Measurements from ENCODE around the gene TUBA1B.

TUBA1B gene

GRCh38 chr12:49131051-49131893, at the start of gene TUBA1B (continued):
- TF ChIP-seq ZNF18 (tag by site-specific recombination; IDR thresholded peaks at IDR 0.05) = 0 out of 2 replicates have a peak, but pooled peaks have one; percentile 48
- TF ChIP-seq ZNF600 (tag by site-specific recombination; IDR thresholded peaks at IDR 0.05) = peak; percentile 7; the same call in 1 of the 2 replicates

- H3K9me3 ChIP-seq (ENCODE audit: control insufficient read depth, insufficient read depth, low read depth, low read length) = no peaks in the 10 kb centered on the region
- H3K4me1 ChIP-seq (ENCODE audit: control insufficient read depth, insufficient read depth, low read length) = no peaks in the 10 kb centered on the region
- H3K27ac ChIP-seq (ENCODE audit: extremely low read depth, low read depth, low read length) = no peak overlapping the region
- H3K4me3 ChIP-seq (ENCODE audit: low read depth, low read length) = no peak overlapping the region
- TF ChIP-seq RBAK (tag by site-specific recombination; IDR thresholded peaks at IDR 0.05) (no peak), SCRT2 (tag by site-specific recombination; IDR thresholded peaks at IDR 0.05) (no peak), CTCF (tag by site-specific recombination; IDR thresholded peaks at IDR 0.05) (no peak), ZNF521 (tag by site-specific recombination; IDR thresholded peaks at IDR 0.05) (no peak), ZNF571 (tag by site-specific recombination; IDR thresholded peaks at IDR 0.05) (no peak), TRIM28 (IDR thresholded peaks at IDR 0.05; ENCODE audit: borderline replicate concordance, low read length) (no peak), ZSCAN5A (tag by site-specific recombination; IDR thresholded peaks at IDR 0.05) (no peak), ZNF580 (tag by site-specific recombination; IDR thresholded peaks at IDR 0.05) (no peak), REST (tag by site-specific recombination; IDR thresholded peaks at IDR 0.05) (no peak), ZNF157 (tag by site-specific recombination; IDR thresholded peaks at IDR 0.05) (no peak)
- H3K36me3 ChIP-seq (ENCODE audit: control insufficient read depth in 2 of 2, insufficient read depth in 1 of 2, low read length in 2 of 2) = no peaks in the 10 kb centered on the region
- POLR2A ChIA-PET = interaction anchor here (0.5 to 2.2 kb wide), 4 partner anchors 10 to 90 kb away, joined by 3 to 13 read pairs (median 5); partner anchors contain the start of genes TUBA1A and TUBA1B
- CTCF ChIA-PET = interaction anchor here (0.8 to 1.3 kb wide), 3 partner anchors 37 to 86 kb away, joined by 3 to 5 read pairs (median 4); no protein-coding TSS in a partner anchor
These were observed 43.0 kb upstream of the TUBA1B start for GRCh38 chr12:49174218-49174617.

GRCh38 chr12:49170924-49171323, 39.7 kb upstream of the TUBA1B start:
- H3K27ac ChIP-seq (ENCODE audit: extremely low read depth, low read depth, low read length) = no peak overlapping the region
- H3K36me3 ChIP-seq (ENCODE audit: control insufficient read depth in 2 of 2, insufficient read depth in 1 of 2, low read length in 2 of 2) = no peaks in the 10 kb centered on the region
- CTCF ChIA-PET = interaction anchor here (0.7 to 1.2 kb wide), 2 partner anchors 90 to 126 kb away, joined by 3 to 4 read pairs; no protein-coding TSS in a partner anchor
- no peaks in the 10 kb centered on the region for H3K9me3 ChIP-seq (ENCODE audit: control insufficient read depth, insufficient read depth, low read depth, low read length)
- no peak overlapping the region for H3K4me3 ChIP-seq (ENCODE audit: low read depth, low read length)
- no peaks in the 10 kb centered on the region for H3K4me1 ChIP-seq (ENCODE audit: control insufficient read depth, insufficient read depth, low read length)
- POLR2A ChIA-PET = interaction anchor here (0.7 to 0.9 kb wide), 2 partner anchors 41 to 46 kb away, joined by 3 to 5 read pairs; no protein-coding TSS in a partner anchor
- TF ChIP-seq MYNN (tag by site-specific recombination; IDR thresholded peaks at IDR 0.05; ENCODE audit: borderline replicate concordance) (0 out of 2 replicates have a peak, but pooled peaks have one; percentile 58), REST (tag by site-specific recombination; IDR thresholded peaks at IDR 0.05) (no peak)
